GM15510 (cell line): Measurements from ENCODE around the gene REELD1.

Experiments used
- POLR2A ChIP-seq: IDR thresholded peaks from 3 replicates; pipeline ENCODE4 v1.6.1; 2011; ENCODE audit warnings: borderline replicate concordance; ENCODE audit not compliant: insufficient read length; ENCODE audit errors: extremely low read depth

Gene REELD1

DNA sequence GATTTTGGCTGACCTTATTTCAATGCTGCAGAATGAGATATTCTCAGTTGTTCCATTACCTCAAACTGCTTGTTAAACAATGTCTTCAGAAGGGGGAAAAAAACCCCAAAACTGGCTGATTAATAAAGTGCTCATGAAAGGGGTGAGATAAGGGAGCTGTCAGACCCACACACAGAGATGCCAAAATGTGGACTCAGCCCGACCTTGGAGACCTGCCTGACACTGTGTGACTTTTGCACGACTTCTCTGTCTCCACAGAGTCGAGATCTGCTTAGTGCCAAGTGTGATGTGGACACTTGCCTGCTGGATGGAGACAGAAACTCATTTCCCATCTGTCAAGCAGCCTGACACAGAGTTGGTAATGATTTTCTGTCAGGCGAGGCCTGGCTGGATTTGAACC lies 31.5 kb downstream of the REELD1 start:
- TF ChIP-seq POLR2A = no peak

- TF ChIP-seq POLR2A = no peak
Measured at GRCh38 chr4:146246381-146246780, 32.0 kb downstream of the REELD1 start.

- no peak for TF ChIP-seq POLR2A
Measured at GRCh38 chr4:146247356-146247755, 33.0 kb downstream of the REELD1 start.

- TF ChIP-seq POLR2A = no peak
Measured at GRCh38 chr4:146252969-146253611, 38.8 kb downstream of the REELD1 start.

DNA sequence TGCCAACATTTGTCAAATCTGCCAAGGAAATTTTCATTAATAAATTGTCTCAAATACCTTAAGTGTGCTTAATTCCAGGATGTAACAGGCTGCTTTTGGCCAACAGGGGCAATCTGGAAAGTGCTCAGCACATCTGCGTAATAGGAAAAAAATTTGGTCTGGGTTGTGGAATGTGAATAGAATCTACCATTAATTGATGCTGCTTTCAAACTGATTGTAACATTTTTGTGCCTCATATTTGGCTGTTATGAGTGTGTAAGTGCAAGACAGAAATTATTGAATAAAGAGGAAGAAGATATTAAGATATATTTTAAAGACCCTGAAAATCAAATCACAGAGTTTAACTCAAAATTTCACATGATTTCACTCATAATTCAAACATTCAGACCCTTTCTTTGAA lies 41.1 kb downstream of the REELD1 start:
- no peak for TF ChIP-seq POLR2A

GRCh38 chr4:146255874-146256273 lies 41.5 kb downstream of the REELD1 start:
- no peak for TF ChIP-seq POLR2A

- no peak for TF ChIP-seq POLR2A
Measured at GRCh38 chr4:146256328-146256727, 42.0 kb downstream of the REELD1 start.

DNA sequence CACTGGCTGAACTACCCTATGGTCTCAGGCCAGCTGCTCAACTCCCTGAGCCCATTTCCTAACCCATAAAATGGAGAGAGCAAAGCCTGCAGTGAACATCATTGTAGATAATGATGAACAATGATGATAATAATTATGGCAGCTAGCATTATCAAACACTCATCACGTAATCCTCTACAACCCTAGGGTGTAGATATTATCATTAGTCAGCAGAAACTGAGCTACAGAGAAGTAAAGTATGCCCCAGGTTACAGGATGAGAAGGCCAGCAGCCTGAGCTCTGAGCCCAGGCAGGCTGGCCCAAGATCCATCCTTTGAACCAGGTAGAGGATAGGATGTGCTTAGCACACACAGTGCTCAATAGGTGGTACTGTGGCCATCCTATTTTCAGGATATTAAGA lies 43.2 kb downstream of the REELD1 start:
- TF ChIP-seq POLR2A = no peak

DNA sequence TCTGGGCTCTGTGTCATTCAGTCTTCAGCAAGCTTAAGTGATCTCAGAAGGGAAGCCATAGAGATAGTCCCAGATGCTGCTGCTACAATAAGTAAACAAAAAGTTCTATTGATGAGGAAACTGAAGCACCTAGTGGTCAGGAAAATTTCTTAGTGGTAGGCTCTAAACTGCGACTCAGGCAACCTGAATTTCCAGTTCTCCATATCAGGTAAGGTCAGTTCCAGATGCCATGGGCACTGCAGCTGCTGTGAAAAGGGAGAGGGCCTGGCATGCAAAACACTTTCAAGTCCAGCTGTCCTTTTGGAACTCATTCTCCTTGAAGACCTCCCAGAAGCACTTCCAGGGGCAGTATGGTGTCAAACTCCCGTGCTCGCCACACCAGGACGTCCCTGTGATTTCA lies 46.2 kb downstream of the REELD1 start:
- TF ChIP-seq POLR2A = no peak

DNA sequence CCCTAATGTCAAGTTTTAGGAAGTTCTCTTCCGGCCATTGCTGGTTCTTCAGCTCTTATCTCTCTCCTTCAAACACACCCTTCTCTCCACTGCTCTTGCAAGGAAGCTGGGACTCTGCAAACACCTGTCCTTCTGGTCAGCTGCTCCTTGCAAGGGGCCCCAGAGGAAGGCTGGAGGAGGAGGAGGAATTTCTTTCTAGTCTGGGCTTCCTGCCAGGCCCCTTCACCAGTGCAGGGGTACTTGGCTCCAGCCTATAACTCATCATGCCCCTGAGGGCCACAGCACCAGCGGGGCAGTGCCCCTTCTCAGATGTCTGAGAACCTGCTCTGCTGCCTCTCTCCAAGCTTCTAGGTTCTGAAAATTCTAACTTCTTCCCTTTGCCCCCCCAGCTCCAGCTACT lies 46.7 kb downstream of the REELD1 start:
- no peak for TF ChIP-seq POLR2A

- no peak for TF ChIP-seq POLR2A
Measured at GRCh38 chr4:146263793-146264192, 49.5 kb downstream of the REELD1 start.

GRCh38 chr4:146265950-146266490 lies 51.7 kb downstream of the REELD1 start:
- no peak for TF ChIP-seq POLR2A

- no peak for TF ChIP-seq POLR2A
Measured at GRCh38 chr4:146267826-146268225, 53.5 kb downstream of the REELD1 start.

GRCh38 chr4:146269228-146269653 lies 54.9 kb downstream of the REELD1 start:
- TF ChIP-seq POLR2A = no peak

DNA sequence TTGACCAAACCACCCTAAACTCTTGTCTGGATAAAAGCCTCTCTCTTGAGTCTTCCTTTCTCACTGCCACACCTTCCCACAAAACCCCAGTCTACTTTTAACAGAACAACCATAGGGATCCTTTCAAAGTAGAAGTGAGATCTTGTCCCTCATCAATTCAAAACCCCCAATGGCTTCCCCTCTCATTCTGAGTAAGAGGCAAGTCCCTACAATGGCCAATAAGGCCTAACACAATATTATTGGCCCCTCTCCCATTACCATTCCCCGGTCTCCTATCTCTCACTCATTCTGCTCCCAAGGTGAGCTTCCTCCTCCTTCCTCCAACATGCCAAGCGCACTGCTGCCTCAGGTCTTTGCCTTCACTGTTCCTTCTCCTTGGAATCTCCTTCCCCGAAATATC lies 57.1 kb downstream of the REELD1 start:
- TF ChIP-seq POLR2A = no peak

GRCh38 chr4:146273204-146273901 lies 59.0 kb downstream of the REELD1 start:
- TF ChIP-seq POLR2A = peak; percentile 33
